Stimulated activated CD8-positive, alpha-beta memory T cell treated with anti-CD3 and anti-CD28 coated beads, Interleukin-2, amount 100 ng/mL, for 48 hours (primary cell): ENCODE data around the gene ERGIC1.
A peak's percentile ranks its signal among the peaks of the same experiment; 100 is the strongest.
"Not testable (repeated sequence)": the region's sequence is repeated elsewhere in the genome, so short reads cannot be mapped to it uniquely, and the experiment has no call there.

Experiments
- DNase-seq, 2 donors: peaks; one replicate each; pipeline ENCODE4 v3.0.0-alpha.2; 2020; ENCODE audit warnings: low read depth in 2 of 2

The ERGIC1 gene

GRCh38 chr5:172833686-172834414 lies at the start of gene ERGIC1:
Gene ERGIC1 (plus strand): TSS chr5:172834251. CDS start chr5:172834414, 163 bp downstream.
- peak; percentile 62 to 67 for DNase-seq

- DNase-seq: no peak
Measured at GRCh38 chr5:172785429-172786088, 48.5 kb upstream of the ERGIC1 start.

GRCh38 chr5:172786736-172787462 lies 47.2 kb upstream of the ERGIC1 start:
- no peak for DNase-seq

- DNase-seq: not testable (repeated sequence)
Measured at GRCh38 chr5:172787538-172787937, 46.5 kb upstream of the ERGIC1 start.

GRCh38 chr5:172788771-172789686 lies 45.0 kb upstream of the ERGIC1 start:
- no peak for DNase-seq

- DNase-seq: no peak
Measured at GRCh38 chr5:172789687-172790495, 44.2 kb upstream of the ERGIC1 start.

GRCh38 chr5:172790496-172790889 lies 43.6 kb upstream of the ERGIC1 start:
- DNase-seq: no peak

- no peak for DNase-seq
Measured at GRCh38 chr5:172791286-172791685, 42.8 kb upstream of the ERGIC1 start.

- no peak for DNase-seq
Measured at GRCh38 chr5:172791726-172792445, 42.2 kb upstream of the ERGIC1 start.

- no peak for DNase-seq
Measured at GRCh38 chr5:172792701-172793570, 41.1 kb upstream of the ERGIC1 start.

GRCh38 chr5:172793577-172794488 lies 40.2 kb upstream of the ERGIC1 start:
- DNase-seq: no peak

GRCh38 chr5:172795318-172795977 lies 38.6 kb upstream of the ERGIC1 start:
- DNase-seq: no peak

GRCh38 chr5:172796306-172796705 lies 37.7 kb upstream of the ERGIC1 start:
- DNase-seq: no peak

GRCh38 chr5:172797771-172798191 lies 36.3 kb upstream of the ERGIC1 start:
- DNase-seq: no peak

- DNase-seq: no peak
Measured at GRCh38 chr5:172798422-172799215, 35.4 kb upstream of the ERGIC1 start.

- DNase-seq: no peak
Measured at GRCh38 chr5:172799416-172799815, 34.6 kb upstream of the ERGIC1 start.
